ENCODE results near the gene PDE1C. TPM values are rescaled to one million over a fixed set of nuclear protein-coding genes. Genes with fewer than 3 reads are reported as not detected.

The PDE1C gene
- total and polyA plus RNA-seq, 2 donors (not counting 1 experiment from before 2014, with no cell fraction given) = 0.52 TPM; not detected in 1

- 100% methylated on average over 7 of the region's 8 CpGs for WGBS (ENCODE audit: insufficient coverage)
- Mint-ChIP-seq H3K27me3 (no peaks in the 10 kb centered on the region), H3K27ac (no peak overlapping the region), H3K9me3 (ENCODE audit: insufficient read depth) (no peaks in the 10 kb centered on the region), H3K4me1 (no peaks in the 10 kb centered on the region), H3K4me3 (no peak overlapping the region)
- H3K4me1 ChIP-seq (ENCODE audit: control insufficient read depth in 2 of 2, insufficient read depth in 2 of 2, low read length in 2 of 2) = no peaks in the 10 kb centered on the region
- H2AFZ ChIP-seq (ENCODE audit: insufficient read depth, low read depth, low read length, poor library complexity, severe bottlenecking) = no peak overlapping the region
- H3K9me3 ChIP-seq (ENCODE audit: control extremely low read depth in 1 of 3, control insufficient read depth in 2 of 3, insufficient read depth in 1 of 3, low read length in 2 of 3) = peaks cover 0 to 6% (median 0%) of the 10 kb centered on the region in 3 donors
- H3K27me3 ChIP-seq (replicated peaks in 1 of 4; ENCODE audit: control extremely low read depth in 1 of 4, control insufficient read depth in 3 of 4, insufficient read depth in 4 of 4, low read length in 3 of 4) = no peaks in the 10 kb centered on the region
- H4K20me1 ChIP-seq (ENCODE audit: control insufficient read depth, insufficient read depth, low read length, poor library complexity, severe bottlenecking) = no peaks in the 10 kb centered on the region
- no peak overlapping the region for H3K4me2 ChIP-seq (replicated peaks; ENCODE audit: low read depth, low read length, poor library complexity, severe bottlenecking)
- H3K79me2 ChIP-seq (ENCODE audit: control insufficient read depth, insufficient read depth, low read length) = no peaks in the 10 kb centered on the region
- H3K4me3 ChIP-seq (ENCODE audit: control extremely low read depth in 1 of 5, extremely low read depth in 1 of 5, insufficient read depth in 1 of 5, low read depth in 2 of 5, low read length in 4 of 5) = no peak overlapping the region
- H3K9ac ChIP-seq (ENCODE audit: low read length) = no peak overlapping the region
- TF ChIP-seq CTCF (IDR thresholded peaks at IDR 0.05) (no peak), EZH2 (IDR thresholded peaks at IDR 0.05; ENCODE audit: borderline replicate concordance, insufficient read depth, low read depth, low read length, poor library complexity, severe bottlenecking) (no peak)
- intact Hi-C loops (cut with micrococcal nuclease) = no loop called here
- ChIA-PET POLR2A (no interaction called here), CTCF (no interaction called here)
- ATAC-seq (ENCODE audit: low read depth) (no peak), DNase-seq (no peak)
- no peaks in the 10 kb centered on the region for H3K36me3 ChIP-seq (replicated peaks in 1 of 2; ENCODE audit: control extremely low read depth in 1 of 2, control insufficient read depth in 1 of 2, extremely low read depth in 1 of 2, insufficient read depth in 2 of 2, low read length in 1 of 2)
- H3K27ac ChIP-seq (ENCODE audit: low read length in 2 of 2) = no peak overlapping the region
Observed at GRCh38 chr7:31963569-31964175, 106.5 kb downstream of the PDE1C start.

- H3K4me1 Mint-ChIP-seq = no peaks in the 10 kb centered on the region
- Histone ChIP-seq H3K36me3 (replicated peaks in 1 of 2; ENCODE audit: control extremely low read depth in 1 of 2, control insufficient read depth in 1 of 2, extremely low read depth in 1 of 2, insufficient read depth in 2 of 2, low read length in 1 of 2) (no peaks in the 10 kb centered on the region), H2AFZ (ENCODE audit: insufficient read depth, low read depth, low read length, poor library complexity, severe bottlenecking) (no peak overlapping the region), H3K4me3 (ENCODE audit: control extremely low read depth in 1 of 5, extremely low read depth in 1 of 5, insufficient read depth in 1 of 5, low read depth in 2 of 5, low read length in 4 of 5) (no peak overlapping the region), H4K20me1 (ENCODE audit: control insufficient read depth, insufficient read depth, low read length, poor library complexity, severe bottlenecking) (no peaks in the 10 kb centered on the region), H3K4me2 (replicated peaks; ENCODE audit: low read depth, low read length, poor library complexity, severe bottlenecking) (no peak overlapping the region), H3K27ac (ENCODE audit: low read length in 2 of 2) (no peak overlapping the region), H3K9ac (ENCODE audit: low read length) (no peak overlapping the region), H3K9me3 (ENCODE audit: control extremely low read depth in 1 of 3, control insufficient read depth in 2 of 3, insufficient read depth in 1 of 3, low read length in 2 of 3) (peaks cover 0 to 6% (median 0%) of the 10 kb centered on the region in 3 donors), H3K4me1 (ENCODE audit: control insufficient read depth in 2 of 2, insufficient read depth in 2 of 2, low read length in 2 of 2) (no peaks in the 10 kb centered on the region), H3K27me3 (replicated peaks in 1 of 4; ENCODE audit: control extremely low read depth in 1 of 4, control insufficient read depth in 3 of 4, insufficient read depth in 4 of 4, low read length in 3 of 4) (no peaks in the 10 kb centered on the region), H3K79me2 (ENCODE audit: control insufficient read depth, insufficient read depth, low read length) (no peaks in the 10 kb centered on the region)
- TF ChIP-seq EZH2 (IDR thresholded peaks at IDR 0.05; ENCODE audit: borderline replicate concordance, insufficient read depth, low read depth, low read length, poor library complexity, severe bottlenecking) (no peak), CTCF (IDR thresholded peaks at IDR 0.05) (no peak)
- DNase-seq = no peak
- no peaks in the 10 kb centered on the region for H3K27me3 Mint-ChIP-seq
- ChIA-PET POLR2A (no interaction called here), CTCF (no interaction called here)
- H3K4me3 Mint-ChIP-seq = no peak overlapping the region
- intact Hi-C loops (cut with micrococcal nuclease) = no loop called here
- H3K9me3 Mint-ChIP-seq (ENCODE audit: insufficient read depth) = no peaks in the 10 kb centered on the region
- H3K27ac Mint-ChIP-seq = no peak overlapping the region
- ATAC-seq (ENCODE audit: low read depth) = no peak
Observed at GRCh38 chr7:31962246-31962645, 108.0 kb downstream of the PDE1C start.
